K562 (cell line): ENCODE data around the gene PSMD2. TPM values are rescaled to one million over a fixed set of nuclear protein-coding genes. Genes with fewer than 3 reads are reported as not detected.

Source experiments
- ASH1L ChIP-seq: fragments of 450-650 bp; IDR thresholded peaks from 2 replicates; pipeline ENCODE4 v1.6.1; 2018; ENCODE audit warnings: borderline replicate concordance, mild to moderate bottlenecking, low read depth; ENCODE audit not compliant: partially characterized antibody
- DPF2 ChIP-seq: fragments of 450-650 bp; IDR thresholded peaks from 2 replicates; pipeline ENCODE4 v1.6.1; 2016
- EGR1 ChIP-seq: fragments of 450-650 bp; conservative IDR thresholded peaks from 2 replicates; pipeline ENCODE4 v1.6.1; 2017; ENCODE audit warnings: mild to moderate bottlenecking
- ETV1 ChIP-seq: fragments of 450-650 bp; conservative IDR thresholded peaks from 2 replicates; pipeline ENCODE4 v1.6.1; 2016; ENCODE audit warnings: missing genetic modification characterization, control low read depth, low read depth, missing compliant biosample characterization
- GTF3C2 ChIP-seq: IDR thresholded peaks from 3 replicates; pipeline ENCODE4 v1.6.1; 2011; ENCODE audit warnings: borderline replicate concordance, mild to moderate bottlenecking, moderate library complexity; ENCODE audit not compliant: insufficient read length; ENCODE audit errors: extremely low read depth
- HNRNPLL ChIP-seq: fragments of 200-400 bp; formaldehyde crosslinking; IDR thresholded peaks from 2 replicates; pipeline ENCODE4 v1.6.1; 2017; ENCODE audit warnings: low read length, low read depth, mild to moderate bottlenecking; ENCODE audit not compliant: poor library complexity, severe bottlenecking
- ILF3 ChIP-seq: fragments of 450-650 bp; IDR thresholded peaks from 2 replicates; pipeline ENCODE4 v1.6.1; 2018; ENCODE audit warnings: antibody characterized with exemption, mild to moderate bottlenecking, moderate library complexity, borderline replicate concordance
- L3MBTL2 ChIP-seq: fragments of 450-650 bp; IDR thresholded peaks from 2 replicates; pipeline ENCODE4 v1.6.1; 2016; ENCODE audit warnings: mild to moderate bottlenecking, moderate library complexity
- MYNN ChIP-seq, 2 experiments: sonication (generic); formaldehyde crosslinking in 1 of 2; IDR thresholded peaks; 2 replicates each; pipeline versions ENCODE4 v1.5.0 to v1.6.1; 2016 to 2020; ENCODE audit warnings: antibody characterized with exemption in 1 of 2, missing genetic modification reagents in 1 of 2
- PHB2 ChIP-seq: fragments of 450-650 bp; IDR thresholded peaks from 2 replicates; pipeline ENCODE4 v1.6.1; 2017; ENCODE audit warnings: low read depth
- RAD21 ChIP-seq, 2 experiments: fragments of 250-450 bp in 1 of 2; fragments of 450-650 bp in 1 of 2; sonication (Bioruptor Pico) in 1 of 2; formaldehyde crosslinking in 1 of 2; IDR thresholded peaks in 1 of 2; conservative IDR thresholded peaks in 1 of 2; 2 replicates each; pipeline versions ENCODE4 v1.4.0 to v1.8.0; 2020 to 2022; ENCODE audit warnings: mild to moderate bottlenecking in 2 of 2, moderate library complexity in 1 of 2
- THAP12 ChIP-seq: fragments of 250-450 bp; sonication (Bioruptor Pico); IDR thresholded peaks from 2 replicates; pipeline ENCODE4 v1.9.0; 2021; ENCODE audit warnings: mild to moderate bottlenecking, inconsistent platforms
- TRIM28 ChIP-seq: fragments of 450-650 bp; IDR thresholded peaks from 2 replicates; pipeline ENCODE4 v1.6.1; 2017
- ZFP1 ChIP-seq: fragments of 450-650 bp; formaldehyde crosslinking; IDR thresholded peaks from 2 replicates; pipeline ENCODE4 v1.4.0; 2020; ENCODE audit warnings: mild to moderate bottlenecking, mixed read lengths
- ZNF41 ChIP-seq: fragments of 250-450 bp; sonication (Bioruptor Pico); conservative IDR thresholded peaks from 2 replicates; pipeline ENCODE4 v1.4.0; 2020; ENCODE audit warnings: mild to moderate bottlenecking
- ZNF518B ChIP-seq: fragments of 250-450 bp; sonication (Bioruptor Pico); IDR thresholded peaks from 2 replicates; pipeline ENCODE4 v1.5.0; 2021; ENCODE audit warnings: mild to moderate bottlenecking, moderate library complexity
- ZNF696 ChIP-seq: fragments of 250-450 bp; sonication (Bioruptor Pico); conservative IDR thresholded peaks from 2 replicates; pipeline ENCODE4 v1.4.0; 2020; ENCODE audit warnings: mild to moderate bottlenecking, moderate library complexity
- polyA plus RNA-seq, 8 experiments: library from polyadenylated mRNA; depleted of rRNA in 4 of 8; stranded (reverse) in 5 of 8; unstranded in 3 of 8; fragments of >200 nt; fragmentation: Nextera tagmentation in 2 of 8; fragmentation: Illumina TruSeq in 1 of 8; extraction: Ambion mirVana in 2 of 8; extraction: Trizol in 1 of 8; gene quantifications; 2 replicates each; pipeline versions ENCODE4 v1.2.1 to v1.2.3, GENCODE V29; 2011 to 2014; ENCODE audit warnings: inconsistent platforms in 1 of 8, missing spikeins in 1 of 8
- total RNA-seq, 7 experiments: library from RNA; depleted of rRNA in 6 of 7; stranded (reverse); fragments of >200 nt in 6 of 7; fragmentation: Illumina TruSeq in 2 of 7; extraction: Trizol in 2 of 7; gene quantifications; 2 replicates each; pipeline versions ENCODE4 v1.2.1 to v1.2.3, GENCODE V29; 2011 to 2021; ENCODE audit warnings: low replicate concordance in 1 of 7

Gene PSMD2
- total and polyA plus RNA-seq, 9 of the 15 experiments (the other 6 are each of a cell fraction or from before 2014, with no cell fraction given): 152 to 484 (median 295) TPM

- TF ChIP-seq GTF3C2: no peak
- TF ChIP-seq PHB2: no peak
- no peak for TF ChIP-seq ASH1L
- TF ChIP-seq L3MBTL2: no peak
- no peak for TF ChIP-seq ILF3
- TF ChIP-seq HNRNPLL: no peak
- TF ChIP-seq ZNF696: no peak
- TF ChIP-seq TRIM28: no peak
- TF ChIP-seq DPF2: no peak
- TF ChIP-seq ZNF41: no peak
- no peak for TF ChIP-seq ZFP1 (CRISPR knock-in tag)
- peak; percentile 24; the same call in 1 of the 2 replicates for TF ChIP-seq THAP12
- TF ChIP-seq ETV1 (tag): no peak
- peak; percentile 54; the same call in 1 of the 2 replicates for TF ChIP-seq MYNN (IDR thresholded peaks at IDR 0.05)
- TF ChIP-seq MYNN (CRISPR knock-in tag; IDR thresholded peaks at IDR 0.05): no peak
- 0 out of 4 replicates have a peak, but pooled peaks of 1 of the 2 experiments have one; percentile 7 for TF ChIP-seq RAD21 (CRISPR knock-in tag; conservative IDR thresholded peaks at IDR 0.05 in 1 of 2, IDR thresholded peaks at IDR 0.05 in 1 of 2)
- TF ChIP-seq ZNF518B (CRISPR knock-in tag): no peak
- peak; percentile 92 for TF ChIP-seq EGR1
Measured at GRCh38 chr3:184335661-184336546, 36.9 kb downstream of the PSMD2 start (continued).
